Measurements from ENCODE around the gene MRPL42. TPM values are rescaled to one million over a fixed set of nuclear protein-coding genes. Genes with fewer than 3 reads are reported as not detected.

The MRPL42 gene
- total RNA-seq, 1 donor from 2014 or later = 21.4 TPM

DNA sequence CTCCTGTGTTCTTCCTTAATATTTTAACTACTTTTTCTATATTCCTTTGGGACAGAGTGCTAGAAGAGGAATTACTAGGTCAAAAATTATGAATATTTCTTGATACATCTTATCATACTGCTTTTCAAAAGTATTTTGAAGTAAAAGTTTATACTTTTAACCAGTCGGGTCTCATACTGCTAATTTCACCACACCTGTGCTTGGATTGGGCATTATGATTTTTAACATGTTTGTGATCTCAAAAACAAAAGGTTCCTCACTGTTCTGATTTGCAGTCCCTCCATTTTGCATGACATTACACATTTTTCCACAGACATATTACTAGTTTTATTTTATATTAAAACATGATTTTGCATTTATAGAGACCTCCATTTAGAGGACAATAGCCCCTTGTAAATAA is 32.9 kb downstream of the MRPL42 start:
- Histone ChIP-seq H3K4me3 (no peak overlapping the region), H3K9me3 (no peaks in the 10 kb centered on the region), H3K27ac (no peak overlapping the region), H3K36me3 (peaks cover 0 to 6% of the 10 kb centered on the region in 2 donors), H3K27me3 (no peaks in the 10 kb centered on the region), H3K4me1 (no peaks in the 10 kb centered on the region)
- TF ChIP-seq, protein P1, sequence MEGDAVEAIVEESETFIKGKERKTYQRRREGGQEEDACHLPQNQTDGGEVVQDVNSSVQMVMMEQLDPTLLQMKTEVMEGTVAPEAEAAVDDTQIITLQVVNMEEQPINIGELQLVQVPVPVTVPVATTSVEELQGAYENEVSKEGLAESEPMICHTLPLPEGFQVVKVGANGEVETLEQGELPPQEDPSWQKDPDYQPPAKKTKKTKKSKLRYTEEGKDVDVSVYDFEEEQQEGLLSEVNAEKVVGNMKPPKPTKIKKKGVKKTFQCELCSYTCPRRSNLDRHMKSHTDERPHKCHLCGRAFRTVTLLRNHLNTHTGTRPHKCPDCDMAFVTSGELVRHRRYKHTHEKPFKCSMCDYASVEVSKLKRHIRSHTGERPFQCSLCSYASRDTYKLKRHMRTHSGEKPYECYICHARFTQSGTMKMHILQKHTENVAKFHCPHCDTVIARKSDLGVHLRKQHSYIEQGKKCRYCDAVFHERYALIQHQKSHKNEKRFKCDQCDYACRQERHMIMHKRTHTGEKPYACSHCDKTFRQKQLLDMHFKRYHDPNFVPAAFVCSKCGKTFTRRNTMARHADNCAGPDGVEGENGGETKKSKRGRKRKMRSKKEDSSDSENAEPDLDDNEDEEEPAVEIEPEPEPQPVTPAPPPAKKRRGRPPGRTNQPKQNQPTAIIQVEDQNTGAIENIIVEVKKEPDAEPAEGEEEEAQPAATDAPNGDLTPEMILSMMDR (IDR thresholded peaks at IDR 0.05) = no peak
- TF ChIP-seq POLR2A (IDR thresholded peaks at IDR 0.05) (no peak), POLR2AphosphoS5 (IDR thresholded peaks at IDR 0.05; ENCODE audit: insufficient read depth in 1 of 2, low read depth in 1 of 2) (no peak)
- intact Hi-C loops (cut with DNase I) = no loop called here
- no peak for DNase-seq (ENCODE audit: extremely low spot score in 2 of 2)

DNA sequence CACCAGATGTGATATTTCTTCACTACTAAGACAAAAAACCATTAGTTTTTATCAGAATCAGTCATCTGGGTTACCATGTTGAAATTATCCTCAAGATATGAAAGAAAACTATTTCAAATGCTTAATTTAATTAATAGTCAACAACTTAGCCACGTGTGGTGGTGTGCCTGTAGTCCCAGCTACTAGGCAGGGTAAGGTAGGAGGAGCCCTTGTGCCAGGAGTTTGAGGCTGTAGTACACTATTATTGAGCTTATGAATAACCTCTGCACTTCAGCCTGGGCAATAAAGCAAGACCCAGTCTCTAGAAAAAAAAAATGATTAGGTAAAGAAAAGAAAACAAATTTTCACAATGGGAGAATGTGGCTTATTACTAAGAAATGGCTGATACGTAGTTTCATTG is 33.4 kb downstream of the MRPL42 start:
- intact Hi-C loops (cut with DNase I) = no loop called here
- DNase-seq (ENCODE audit: extremely low spot score in 2 of 2) = no peak
- Histone ChIP-seq H3K36me3 (peaks cover 0 to 3% of the 10 kb centered on the region in 2 donors), H3K9me3 (no peaks in the 10 kb centered on the region), H3K27me3 (no peaks in the 10 kb centered on the region), H3K27ac (no peak overlapping the region), H3K4me3 (no peak overlapping the region), H3K4me1 (no peaks in the 10 kb centered on the region)
- TF ChIP-seq POLR2AphosphoS5 (IDR thresholded peaks at IDR 0.05; ENCODE audit: insufficient read depth in 1 of 2, low read depth in 1 of 2) (no peak), POLR2A (IDR thresholded peaks at IDR 0.05) (no peak)
- TF ChIP-seq, protein P1 (IDR thresholded peaks at IDR 0.05) = no peak

DNA sequence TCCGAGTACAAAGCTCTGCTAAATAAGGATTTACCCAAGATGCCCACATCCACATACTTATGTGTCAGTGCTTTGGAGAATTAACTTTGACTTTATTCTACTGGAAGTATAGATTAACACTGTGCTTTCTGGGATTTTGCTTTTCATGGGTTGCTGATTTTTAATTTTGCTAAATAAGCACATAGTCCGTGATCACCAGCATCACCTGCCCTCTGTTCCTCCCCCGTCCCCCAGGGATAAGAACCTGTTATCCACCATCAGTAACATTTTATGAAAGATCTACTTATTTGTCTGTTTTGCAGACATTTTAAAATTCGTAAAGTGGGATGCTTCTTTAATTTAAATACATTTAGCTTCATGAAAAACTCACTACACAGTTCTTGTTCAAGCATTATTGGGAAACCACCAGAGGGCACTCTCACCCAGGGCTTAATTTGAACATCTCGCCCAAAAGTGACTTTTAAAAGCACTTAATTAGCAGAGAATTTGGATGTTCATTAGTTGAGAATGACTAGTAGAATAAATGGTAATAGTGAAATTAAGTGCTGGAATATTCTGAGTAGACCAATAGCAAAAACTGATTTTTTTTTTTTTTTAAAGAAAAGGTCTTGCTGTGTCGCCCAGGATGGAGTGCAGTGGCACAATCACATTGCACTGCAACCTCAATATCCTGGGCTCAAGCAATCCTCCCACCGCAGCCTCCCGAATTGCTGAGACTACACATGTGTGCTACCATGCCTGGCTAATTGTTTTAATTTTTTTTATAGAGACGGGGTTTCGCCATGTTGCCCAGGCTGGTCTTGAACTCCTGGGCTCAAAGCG is 35.7 kb downstream of the MRPL42 start:
- Histone ChIP-seq H3K9me3 (no peaks in the 10 kb centered on the region), H3K27me3 (no peaks in the 10 kb centered on the region), H3K36me3 (no peaks in the 10 kb centered on the region), H3K4me3 (no peak overlapping the region), H3K27ac (no peak overlapping the region), H3K4me1 (no peaks in the 10 kb centered on the region)
- no peak for DNase-seq (ENCODE audit: extremely low spot score in 2 of 2)
- intact Hi-C loops (cut with DNase I) = loop anchor here (2.0 kb wide), 1 partner anchor 598 kb away; no protein-coding TSS in a partner anchor
- TF ChIP-seq POLR2AphosphoS5 (IDR thresholded peaks at IDR 0.05; ENCODE audit: insufficient read depth in 1 of 2, low read depth in 1 of 2) = no peak
- TF ChIP-seq, protein P1 (IDR thresholded peaks at IDR 0.05) = peak; percentile 67 to 76 (median 69)
- TF ChIP-seq POLR2A (IDR thresholded peaks at IDR 0.05) = no peak

DNA sequence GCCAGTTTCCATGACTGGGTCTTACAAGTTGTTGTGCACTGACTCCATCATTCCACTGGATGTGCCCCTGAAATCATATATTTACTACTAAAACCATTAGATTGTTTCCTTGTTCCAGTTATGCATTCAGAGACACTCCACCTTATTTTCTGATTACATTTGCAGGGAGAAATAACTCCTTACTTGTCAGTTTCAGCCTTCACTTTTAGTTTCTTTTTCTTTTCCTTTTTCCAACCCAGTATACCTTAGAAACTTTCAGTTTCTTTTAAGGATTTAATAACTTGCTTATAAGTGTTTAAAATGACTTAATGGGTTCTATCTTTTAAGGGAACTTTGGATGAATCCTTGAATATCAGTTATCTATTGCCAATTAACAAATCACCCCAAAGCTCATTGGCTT is 39.9 kb downstream of the MRPL42 start:
- Histone ChIP-seq H3K27ac (no peak overlapping the region), H3K4me3 (no peak overlapping the region), H3K9me3 (no peaks in the 10 kb centered on the region), H3K4me1 (no peaks in the 10 kb centered on the region), H3K27me3 (no peaks in the 10 kb centered on the region), H3K36me3 (no peaks in the 10 kb centered on the region)
- intact Hi-C loops (cut with DNase I) = no loop called here
- TF ChIP-seq, protein P1 (IDR thresholded peaks at IDR 0.05) = no peak
- TF ChIP-seq POLR2AphosphoS5 (IDR thresholded peaks at IDR 0.05; ENCODE audit: insufficient read depth in 1 of 2, low read depth in 1 of 2) (no peak), POLR2A (IDR thresholded peaks at IDR 0.05) (no peak)
- DNase-seq (ENCODE audit: extremely low spot score in 2 of 2) = no peak

DNA sequence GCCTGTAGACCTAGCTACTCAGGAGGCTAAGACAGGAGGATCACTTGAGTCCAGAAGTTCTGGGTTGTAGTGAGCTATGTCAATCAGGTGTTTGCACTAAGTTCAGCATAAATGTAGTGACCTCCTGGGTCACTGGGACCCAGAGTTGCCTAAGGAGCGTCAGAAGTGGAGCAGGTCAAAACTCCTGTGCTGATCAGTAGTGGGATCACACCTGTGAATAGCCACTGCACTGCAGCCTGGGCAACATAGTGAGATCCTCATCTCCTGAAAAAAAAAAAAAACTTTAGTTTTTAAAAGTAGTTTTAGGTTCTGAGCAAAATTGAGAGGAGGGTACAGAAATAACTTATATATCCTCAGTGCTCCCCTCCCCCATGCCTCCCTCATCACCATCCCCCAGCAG is 42.2 kb downstream of the MRPL42 start:
- Histone ChIP-seq H3K27me3 (no peaks in the 10 kb centered on the region), H3K4me1 (no peaks in the 10 kb centered on the region), H3K36me3 (no peaks in the 10 kb centered on the region), H3K27ac (no peak overlapping the region), H3K4me3 (no peak overlapping the region), H3K9me3 (no peaks in the 10 kb centered on the region)
- no peak for TF ChIP-seq POLR2A (IDR thresholded peaks at IDR 0.05)
- TF ChIP-seq, protein P1 (IDR thresholded peaks at IDR 0.05) = no peak
- intact Hi-C loops (cut with DNase I) = no loop called here
- no peak for DNase-seq (ENCODE audit: extremely low spot score in 2 of 2)

All from vagina (tissue), 2 donors.